Panc1 (cell line): ENCODE measurements around the gene NEK6.

Experiments
- POLR2AphosphoS5 ChIP-seq: IDR thresholded peaks from 2 replicates; pipeline ENCODE4 v1.6.1; 2012; ENCODE audit warnings: mild to moderate bottlenecking, low read depth, low read length, moderate library complexity
- SIN3A ChIP-seq: IDR thresholded peaks from 2 replicates; pipeline ENCODE4 v1.6.1; 2012; ENCODE audit warnings: low read depth, mild to moderate bottlenecking, low read length, moderate library complexity, borderline replicate concordance; ENCODE audit not compliant: insufficient read depth
- TF ChIP-seq, protein P1 (sequence below): fragments of 450-650 bp; IDR thresholded peaks from 2 replicates; pipeline ENCODE4 v1.5.1; 2017; ENCODE audit warnings: mild to moderate bottlenecking
- TF ChIP-seq, protein P2 (sequence below), 2 experiments: IDR thresholded peaks; 2 replicates each; pipeline ENCODE4 v1.6.1; 2011 to 2012; ENCODE audit warnings: low read depth in 2 of 2, control low read depth in 1 of 2, low read length in 1 of 2, mild to moderate bottlenecking in 1 of 2, moderate library complexity in 1 of 2; ENCODE audit not compliant: insufficient read depth in 1 of 2

DNA sequence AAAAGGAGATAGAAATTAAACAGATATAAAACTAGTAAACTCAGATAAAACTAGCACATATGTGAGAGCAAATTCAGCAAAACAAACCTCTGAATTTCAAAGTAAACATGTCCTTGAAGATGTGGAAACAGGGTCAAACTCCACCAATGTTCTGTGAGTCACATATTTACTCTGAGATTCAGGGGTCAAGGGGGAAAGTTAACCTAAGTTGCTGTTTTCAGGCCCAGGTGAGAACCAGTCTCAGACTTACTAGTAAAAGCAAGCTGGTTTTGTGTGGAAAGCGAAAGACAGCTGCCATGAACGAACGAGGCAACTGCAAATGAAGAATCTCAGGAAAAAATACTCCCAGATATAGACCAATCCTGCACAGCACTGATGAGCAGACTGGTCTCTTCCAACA lies 128.5 kb downstream of the NEK6 start:
- TF ChIP-seq POLR2AphosphoS5 = no peak
- TF ChIP-seq, protein P1, sequence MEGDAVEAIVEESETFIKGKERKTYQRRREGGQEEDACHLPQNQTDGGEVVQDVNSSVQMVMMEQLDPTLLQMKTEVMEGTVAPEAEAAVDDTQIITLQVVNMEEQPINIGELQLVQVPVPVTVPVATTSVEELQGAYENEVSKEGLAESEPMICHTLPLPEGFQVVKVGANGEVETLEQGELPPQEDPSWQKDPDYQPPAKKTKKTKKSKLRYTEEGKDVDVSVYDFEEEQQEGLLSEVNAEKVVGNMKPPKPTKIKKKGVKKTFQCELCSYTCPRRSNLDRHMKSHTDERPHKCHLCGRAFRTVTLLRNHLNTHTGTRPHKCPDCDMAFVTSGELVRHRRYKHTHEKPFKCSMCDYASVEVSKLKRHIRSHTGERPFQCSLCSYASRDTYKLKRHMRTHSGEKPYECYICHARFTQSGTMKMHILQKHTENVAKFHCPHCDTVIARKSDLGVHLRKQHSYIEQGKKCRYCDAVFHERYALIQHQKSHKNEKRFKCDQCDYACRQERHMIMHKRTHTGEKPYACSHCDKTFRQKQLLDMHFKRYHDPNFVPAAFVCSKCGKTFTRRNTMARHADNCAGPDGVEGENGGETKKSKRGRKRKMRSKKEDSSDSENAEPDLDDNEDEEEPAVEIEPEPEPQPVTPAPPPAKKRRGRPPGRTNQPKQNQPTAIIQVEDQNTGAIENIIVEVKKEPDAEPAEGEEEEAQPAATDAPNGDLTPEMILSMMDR = no peak
- TF ChIP-seq, protein P2, sequence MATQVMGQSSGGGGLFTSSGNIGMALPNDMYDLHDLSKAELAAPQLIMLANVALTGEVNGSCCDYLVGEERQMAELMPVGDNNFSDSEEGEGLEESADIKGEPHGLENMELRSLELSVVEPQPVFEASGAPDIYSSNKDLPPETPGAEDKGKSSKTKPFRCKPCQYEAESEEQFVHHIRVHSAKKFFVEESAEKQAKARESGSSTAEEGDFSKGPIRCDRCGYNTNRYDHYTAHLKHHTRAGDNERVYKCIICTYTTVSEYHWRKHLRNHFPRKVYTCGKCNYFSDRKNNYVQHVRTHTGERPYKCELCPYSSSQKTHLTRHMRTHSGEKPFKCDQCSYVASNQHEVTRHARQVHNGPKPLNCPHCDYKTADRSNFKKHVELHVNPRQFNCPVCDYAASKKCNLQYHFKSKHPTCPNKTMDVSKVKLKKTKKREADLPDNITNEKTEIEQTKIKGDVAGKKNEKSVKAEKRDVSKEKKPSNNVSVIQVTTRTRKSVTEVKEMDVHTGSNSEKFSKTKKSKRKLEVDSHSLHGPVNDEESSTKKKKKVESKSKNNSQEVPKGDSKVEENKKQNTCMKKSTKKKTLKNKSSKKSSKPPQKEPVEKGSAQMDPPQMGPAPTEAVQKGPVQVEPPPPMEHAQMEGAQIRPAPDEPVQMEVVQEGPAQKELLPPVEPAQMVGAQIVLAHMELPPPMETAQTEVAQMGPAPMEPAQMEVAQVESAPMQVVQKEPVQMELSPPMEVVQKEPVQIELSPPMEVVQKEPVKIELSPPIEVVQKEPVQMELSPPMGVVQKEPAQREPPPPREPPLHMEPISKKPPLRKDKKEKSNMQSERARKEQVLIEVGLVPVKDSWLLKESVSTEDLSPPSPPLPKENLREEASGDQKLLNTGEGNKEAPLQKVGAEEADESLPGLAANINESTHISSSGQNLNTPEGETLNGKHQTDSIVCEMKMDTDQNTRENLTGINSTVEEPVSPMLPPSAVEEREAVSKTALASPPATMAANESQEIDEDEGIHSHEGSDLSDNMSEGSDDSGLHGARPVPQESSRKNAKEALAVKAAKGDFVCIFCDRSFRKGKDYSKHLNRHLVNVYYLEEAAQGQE (IDR thresholded peaks at IDR 0.05; ENCODE audit: insufficient read depth in 1 of 2, low read depth in 2 of 2, low read length in 1 of 2) = no peak
- no peak for TF ChIP-seq SIN3A
